Right lobe of liver (tissue), 4 donors: ENCODE measurements around the gene LMO3.

Source experiments
- POLR2A ChIP-seq: fragments of 450-650 bp; IDR thresholded peaks from one replicate; pipeline ENCODE4 v1.6.1; 2017; ENCODE audit warnings: antibody characterized with exemption, mild to moderate bottlenecking
- TF ChIP-seq, protein P1 (sequence below), 4 donors: fragments of 200-600 bp in 3 of 4; fragments of 450-650 bp in 1 of 4; IDR thresholded peaks; one replicate each; pipeline versions ENCODE4 v1.5.1 to v1.8.0; 2016 to 2022; ENCODE audit warnings: antibody characterized with exemption in 4 of 4, mild to moderate bottlenecking in 2 of 4
- donor health status: DM: no; HTN: no; CAD: no.
- donor health status: DM: no; HTN: no; CAD: no.
- donor health status: DM: no; HTN: yes; CAD: no.

DNA sequence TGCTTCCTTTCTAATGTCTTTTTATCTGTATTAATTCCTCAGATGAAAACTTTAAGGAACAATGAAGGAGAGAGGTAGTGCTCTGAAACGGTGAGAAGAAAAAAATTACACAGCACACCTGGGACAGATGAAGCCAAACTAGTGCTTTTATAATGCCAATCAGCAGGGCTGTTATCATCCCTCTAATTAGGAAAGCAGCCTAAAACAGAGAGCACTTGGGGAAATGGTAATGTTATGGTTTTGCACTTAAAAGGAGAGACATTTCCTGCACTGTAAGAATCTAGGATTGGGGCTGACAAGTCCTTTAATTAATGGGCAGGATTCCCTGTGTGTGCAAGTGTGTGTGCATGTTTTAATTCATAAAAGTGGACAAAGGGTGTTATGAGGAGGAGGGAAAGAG lies 4.8 kb upstream of the LMO3 start:
- TF ChIP-seq, protein P1, sequence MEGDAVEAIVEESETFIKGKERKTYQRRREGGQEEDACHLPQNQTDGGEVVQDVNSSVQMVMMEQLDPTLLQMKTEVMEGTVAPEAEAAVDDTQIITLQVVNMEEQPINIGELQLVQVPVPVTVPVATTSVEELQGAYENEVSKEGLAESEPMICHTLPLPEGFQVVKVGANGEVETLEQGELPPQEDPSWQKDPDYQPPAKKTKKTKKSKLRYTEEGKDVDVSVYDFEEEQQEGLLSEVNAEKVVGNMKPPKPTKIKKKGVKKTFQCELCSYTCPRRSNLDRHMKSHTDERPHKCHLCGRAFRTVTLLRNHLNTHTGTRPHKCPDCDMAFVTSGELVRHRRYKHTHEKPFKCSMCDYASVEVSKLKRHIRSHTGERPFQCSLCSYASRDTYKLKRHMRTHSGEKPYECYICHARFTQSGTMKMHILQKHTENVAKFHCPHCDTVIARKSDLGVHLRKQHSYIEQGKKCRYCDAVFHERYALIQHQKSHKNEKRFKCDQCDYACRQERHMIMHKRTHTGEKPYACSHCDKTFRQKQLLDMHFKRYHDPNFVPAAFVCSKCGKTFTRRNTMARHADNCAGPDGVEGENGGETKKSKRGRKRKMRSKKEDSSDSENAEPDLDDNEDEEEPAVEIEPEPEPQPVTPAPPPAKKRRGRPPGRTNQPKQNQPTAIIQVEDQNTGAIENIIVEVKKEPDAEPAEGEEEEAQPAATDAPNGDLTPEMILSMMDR (IDR thresholded peaks at IDR 0.05) = no peak
- TF ChIP-seq POLR2A = no peak
